ENCODE measurements around the gene TTLL4. TPM values are rescaled to one million over a fixed set of nuclear protein-coding genes. Genes with fewer than 3 reads are reported as not detected.

The TTLL4 gene
- total and polyA plus RNA-seq, 9 donors, result 6.9 to 19.6 (median 17.2) TPM

DNA sequence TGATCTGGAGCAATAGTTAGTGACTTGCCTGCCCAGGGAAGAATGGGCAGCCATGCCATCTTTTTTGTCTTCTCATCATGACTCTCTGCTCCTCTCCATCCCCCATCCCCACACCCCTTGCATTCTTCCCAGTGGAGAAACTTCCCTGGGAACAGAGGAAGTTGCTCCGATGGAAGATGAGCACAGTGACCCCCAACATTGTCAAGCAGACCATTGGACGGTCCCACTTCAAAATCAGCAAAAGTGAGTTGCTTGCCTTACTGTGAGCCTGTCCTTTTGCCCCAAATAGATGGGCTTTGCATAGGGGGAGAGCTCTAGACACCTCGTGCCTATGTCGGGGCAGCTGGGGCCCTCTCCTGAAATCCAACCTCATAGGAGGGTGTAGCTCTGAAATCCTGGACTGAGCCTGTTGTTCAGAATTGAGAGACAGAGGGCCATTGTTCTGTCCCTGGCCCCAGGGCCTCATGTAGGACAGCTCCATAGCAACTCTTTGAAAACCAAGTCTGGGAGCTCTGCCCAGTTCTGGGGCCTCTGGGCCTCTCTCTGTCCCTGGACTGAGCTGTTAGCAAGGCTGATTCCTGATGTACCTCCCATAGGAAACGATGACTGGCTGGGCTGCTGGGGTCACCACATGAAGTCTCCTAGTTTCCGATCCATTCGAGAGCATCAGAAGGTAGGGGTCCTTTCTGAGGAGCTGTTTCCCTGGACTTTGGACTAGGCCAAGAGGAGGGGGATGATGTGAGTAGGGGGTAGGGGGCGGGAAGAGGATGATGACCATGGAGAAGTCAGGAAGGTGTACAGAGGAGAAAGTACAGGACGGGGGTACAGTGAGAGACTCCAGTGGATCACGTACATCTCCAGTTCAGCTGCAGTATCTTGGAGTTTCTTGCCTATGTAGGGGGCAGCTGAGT is 35.2 kb downstream of the TTLL4 start:
- Histone ChIP-seq H3K27ac (no peak overlapping the region), H3K4me3 (no peak overlapping the region), H3K36me3 (no peaks in the 10 kb centered on the region), H3K4me1 (ENCODE audit: insufficient read depth) (no peaks in the 10 kb centered on the region), H3K9me3 (no peaks in the 10 kb centered on the region), H3K27me3 (no peaks in the 10 kb centered on the region)
- intact Hi-C loops (cut with DNase I), result no loop called here
- 85 to 89% (median 87%) methylated on average over 10 of the region's 10 CpGs for WGBS, 3 donors
- no peak for DNase-seq
- TF ChIP-seq, protein P1, sequence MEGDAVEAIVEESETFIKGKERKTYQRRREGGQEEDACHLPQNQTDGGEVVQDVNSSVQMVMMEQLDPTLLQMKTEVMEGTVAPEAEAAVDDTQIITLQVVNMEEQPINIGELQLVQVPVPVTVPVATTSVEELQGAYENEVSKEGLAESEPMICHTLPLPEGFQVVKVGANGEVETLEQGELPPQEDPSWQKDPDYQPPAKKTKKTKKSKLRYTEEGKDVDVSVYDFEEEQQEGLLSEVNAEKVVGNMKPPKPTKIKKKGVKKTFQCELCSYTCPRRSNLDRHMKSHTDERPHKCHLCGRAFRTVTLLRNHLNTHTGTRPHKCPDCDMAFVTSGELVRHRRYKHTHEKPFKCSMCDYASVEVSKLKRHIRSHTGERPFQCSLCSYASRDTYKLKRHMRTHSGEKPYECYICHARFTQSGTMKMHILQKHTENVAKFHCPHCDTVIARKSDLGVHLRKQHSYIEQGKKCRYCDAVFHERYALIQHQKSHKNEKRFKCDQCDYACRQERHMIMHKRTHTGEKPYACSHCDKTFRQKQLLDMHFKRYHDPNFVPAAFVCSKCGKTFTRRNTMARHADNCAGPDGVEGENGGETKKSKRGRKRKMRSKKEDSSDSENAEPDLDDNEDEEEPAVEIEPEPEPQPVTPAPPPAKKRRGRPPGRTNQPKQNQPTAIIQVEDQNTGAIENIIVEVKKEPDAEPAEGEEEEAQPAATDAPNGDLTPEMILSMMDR (IDR thresholded peaks at IDR 0.05), result no peak
- no peak for TF ChIP-seq EP300 (IDR thresholded peaks at IDR 0.05)

DNA sequence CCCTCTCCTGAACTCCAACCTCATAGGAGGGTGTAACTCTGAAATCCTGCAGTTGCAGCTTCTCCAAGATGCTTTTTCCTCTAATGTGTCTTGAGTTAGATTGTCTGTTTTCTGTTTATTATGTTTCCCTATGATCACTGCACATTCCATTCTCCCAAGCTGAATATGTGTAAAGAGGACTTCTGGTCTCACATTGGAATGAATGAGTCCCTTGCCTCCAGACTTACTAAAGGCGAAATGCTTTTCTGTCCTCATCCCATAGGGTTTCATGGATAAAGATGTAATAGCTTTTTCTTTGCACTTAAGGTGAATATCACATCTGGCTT is 35.8 kb downstream of the TTLL4 start:
- intact Hi-C loops (cut with DNase I), result no loop called here
- H3K27me3 ChIP-seq, result no peaks in the 10 kb centered on the region
- 97 to 100% (median 98%) methylated on average over 1 of the region's 1 CpG for WGBS, 3 donors
- H3K27ac ChIP-seq, result no peak overlapping the region
- TF ChIP-seq EP300 (IDR thresholded peaks at IDR 0.05), result no peak
- no peak for TF ChIP-seq POLR2A (IDR thresholded peaks at IDR 0.05)
- TF ChIP-seq, protein P1 (IDR thresholded peaks at IDR 0.05), result no peak
- no peak for DNase-seq
- no peaks in the 10 kb centered on the region for H3K9me3 ChIP-seq
- H3K36me3 ChIP-seq, result no peaks in the 10 kb centered on the region
- H3K4me1 ChIP-seq (ENCODE audit: insufficient read depth), result no peaks in the 10 kb centered on the region
- no peak overlapping the region for H3K4me3 ChIP-seq

DNA sequence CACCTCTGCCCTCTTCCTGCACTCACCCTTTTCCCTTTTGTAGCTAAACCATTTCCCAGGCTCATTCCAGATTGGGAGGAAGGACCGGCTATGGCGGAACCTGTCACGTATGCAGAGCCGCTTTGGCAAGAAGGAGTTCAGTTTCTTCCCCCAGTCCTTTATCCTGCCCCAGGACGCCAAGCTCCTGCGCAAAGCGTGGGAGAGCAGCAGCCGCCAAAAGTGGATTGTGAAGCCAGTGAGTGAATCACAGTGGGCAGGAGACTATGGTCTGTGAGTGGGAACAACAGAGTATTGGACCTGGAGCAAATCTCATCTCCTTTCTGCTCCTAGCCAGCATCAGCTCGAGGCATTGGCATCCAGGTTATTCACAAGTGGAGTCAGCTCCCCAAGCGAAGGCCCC is 36.3 kb downstream of the TTLL4 start:
- intact Hi-C loops (cut with DNase I), result no loop called here
- H3K27me3 ChIP-seq, result no peaks in the 10 kb centered on the region
- TF ChIP-seq, protein P1 (IDR thresholded peaks at IDR 0.05), result no peak
- TF ChIP-seq POLR2A (IDR thresholded peaks at IDR 0.05), result no peak
- no peak for TF ChIP-seq EP300 (IDR thresholded peaks at IDR 0.05)
- H3K36me3 ChIP-seq, result no peaks in the 10 kb centered on the region
- no peak for DNase-seq
- WGBS, 3 donors, result 95 to 98% (median 97%) methylated on average over 10 of the region's 10 CpGs
- H3K4me3 ChIP-seq, result no peak overlapping the region
- no peaks in the 10 kb centered on the region for H3K9me3 ChIP-seq
- H3K27ac ChIP-seq, result no peak overlapping the region
- H3K4me1 ChIP-seq (ENCODE audit: insufficient read depth), result no peaks in the 10 kb centered on the region

DNA sequence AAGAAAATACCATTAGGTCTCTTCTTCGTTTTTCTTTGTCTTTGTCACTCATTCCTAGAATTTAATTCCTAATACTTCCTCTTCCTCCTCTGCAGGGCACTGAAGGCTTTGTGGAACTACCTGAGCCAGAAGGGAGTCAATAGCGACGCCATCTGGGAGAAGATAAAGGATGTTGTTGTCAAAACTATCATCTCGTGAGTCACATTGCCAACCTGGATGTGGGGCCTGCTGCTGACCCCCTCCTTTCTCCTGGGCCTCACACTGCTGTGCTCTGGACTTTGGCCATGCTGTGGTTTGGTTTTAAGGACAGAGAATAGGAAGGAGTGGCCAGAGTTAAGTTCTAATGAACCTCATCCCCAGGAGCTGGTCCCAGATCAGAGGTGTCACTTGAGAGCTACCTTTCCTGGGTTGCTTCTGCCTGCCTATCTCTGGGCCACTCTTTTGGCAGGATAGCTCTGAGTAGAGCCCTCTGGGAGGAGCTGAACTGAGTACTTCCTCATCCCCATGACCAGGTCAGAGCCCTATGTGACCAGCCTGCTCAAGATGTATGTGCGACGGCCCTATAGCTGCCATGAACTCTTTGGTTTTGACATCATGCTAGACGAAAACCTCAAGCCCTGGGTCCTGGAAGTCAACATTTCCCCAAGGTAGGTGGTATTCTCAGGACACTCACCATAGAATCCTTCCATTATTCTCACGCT is 38.3 kb downstream of the TTLL4 start:
- Histone ChIP-seq H3K9me3 (no peaks in the 10 kb centered on the region), H3K4me3 (no peak overlapping the region), H3K27me3 (no peaks in the 10 kb centered on the region), H3K27ac (no peak overlapping the region), H3K36me3 (no peaks in the 10 kb centered on the region), H3K4me1 (ENCODE audit: insufficient read depth) (no peaks in the 10 kb centered on the region)
- no peak for TF ChIP-seq EP300 (IDR thresholded peaks at IDR 0.05)
- no peak for TF ChIP-seq POLR2A (IDR thresholded peaks at IDR 0.05)
- TF ChIP-seq, protein P1 (IDR thresholded peaks at IDR 0.05), result no peak
- 88 to 93% (median 90%) methylated on average over 8 of the region's 8 CpGs for WGBS, 3 donors
- DNase-seq, result no peak
- intact Hi-C loops (cut with DNase I), result no loop called here
